HepG2 (cell line): ENCODE data around the gene UBXN2A. TPM values are rescaled to one million over a fixed set of nuclear protein-coding genes. Genes with fewer than 3 reads are reported as not detected.
A peak's percentile ranks its signal among the peaks of the same experiment; 100 is the strongest.

ENCODE experiments used
- FLYWCH1 ChIP-seq: sonication (generic); formaldehyde crosslinking; IDR thresholded peaks from 2 replicates; pipeline ENCODE4 v1.8.1; 2023; ENCODE audit warnings: mild to moderate bottlenecking, missing genetic modification reagents
- FOXA1 ChIP-seq, 2 experiments: fragments of 450-650 bp in 1 of 2; sonication (generic) in 1 of 2; formaldehyde crosslinking in 1 of 2; IDR thresholded peaks; 2 replicates each; pipeline versions ENCODE4 v1.4.0 to v1.6.1; 2016 to 2020; ENCODE audit warnings: missing genetic modification reagents in 1 of 2
- MATR3 ChIP-seq: sonication (generic); formaldehyde crosslinking; IDR thresholded peaks from 2 replicates; pipeline ENCODE4 v1.4.0; 2020; ENCODE audit warnings: missing genetic modification reagents
- MYC ChIP-seq: sonication (generic); formaldehyde crosslinking; IDR thresholded peaks from 2 replicates; pipeline ENCODE4 v1.9.0; 2021; ENCODE audit warnings: missing genetic modification reagents, borderline replicate concordance
- NFAT5 ChIP-seq: sonication (generic); formaldehyde crosslinking; IDR thresholded peaks from 2 replicates; pipeline ENCODE4 v1.4.0; 2020; ENCODE audit warnings: missing genetic modification reagents
- ONECUT2 ChIP-seq: sonication (generic); formaldehyde crosslinking; IDR thresholded peaks from 2 replicates; pipeline ENCODE4 v1.4.0; 2020; ENCODE audit warnings: missing genetic modification reagents
- PITX1 ChIP-seq: sonication (generic); formaldehyde crosslinking; IDR thresholded peaks from 2 replicates; pipeline ENCODE4 v1.5.1; 2020; ENCODE audit warnings: mild to moderate bottlenecking, missing genetic modification reagents
- POGZ ChIP-seq: sonication (generic); formaldehyde crosslinking; IDR thresholded peaks from 2 replicates; pipeline ENCODE4 v1.4.0; 2020; ENCODE audit warnings: mild to moderate bottlenecking, missing genetic modification reagents
- TFE3 ChIP-seq: IDR thresholded peaks from 2 replicates; pipeline ENCODE4 v1.6.1; 2016
- THAP11 ChIP-seq: IDR thresholded peaks from 2 replicates; pipeline ENCODE4 v1.6.1; 2016; ENCODE audit warnings: missing biosample characterization, missing genetic modification reagents
- THYN1 ChIP-seq: sonication (generic); formaldehyde crosslinking; IDR thresholded peaks from 2 replicates; pipeline ENCODE4 v1.8.1; 2023; ENCODE audit warnings: low read depth, mild to moderate bottlenecking, moderate library complexity, missing genetic modification reagents, borderline replicate concordance
- ZHX1 ChIP-seq: sonication (generic); formaldehyde crosslinking; IDR thresholded peaks from 2 replicates; pipeline ENCODE4 v1.8.1; 2022; ENCODE audit warnings: low read depth, mild to moderate bottlenecking, missing genetic modification reagents
- ZNF512 ChIP-seq: sonication (generic); formaldehyde crosslinking; IDR thresholded peaks from 2 replicates; pipeline ENCODE4 v1.4.0; 2020; ENCODE audit warnings: mild to moderate bottlenecking, missing genetic modification reagents
- ZNF530 ChIP-seq: sonication (generic); formaldehyde crosslinking; IDR thresholded peaks from 2 replicates; pipeline ENCODE4 v1.5.0; 2020; ENCODE audit warnings: low read depth, mild to moderate bottlenecking, missing genetic modification reagents
- ZNF749 ChIP-seq: sonication (generic); formaldehyde crosslinking; IDR thresholded peaks from 2 replicates; pipeline ENCODE4 v1.8.0; 2022; ENCODE audit warnings: mild to moderate bottlenecking, missing genetic modification reagents, moderate library complexity, borderline replicate concordance
- polyA plus RNA-seq, 8 experiments: library from polyadenylated mRNA; depleted of rRNA in 3 of 8; stranded (reverse) in 7 of 8; unstranded in 1 of 8; fragments of >200 nt; fragmentation: Illumina TruSeq in 4 of 8; extraction: Trizol in 4 of 8; gene quantifications; 2 replicates each; pipeline versions ENCODE4 v1.2.1 to v1.2.3, GENCODE V29; 2011 to 2016; ENCODE audit warnings: low read depth in 4 of 8, missing spikeins in 1 of 8, mixed read lengths in 1 of 8; ENCODE audit not compliant: insufficient read depth in 1 of 8
- total RNA-seq, 5 experiments: library from RNA; depleted of rRNA; stranded (reverse); fragments of >200 nt; fragmentation: Illumina TruSeq; extraction: Trizol; gene quantifications; 2 replicates each; pipeline ENCODE4 v1.2.3, GENCODE V29; 2016; ENCODE audit warnings: low read depth in 1 of 5

The UBXN2A gene
- total and polyA plus RNA-seq, 2 of the 13 experiments (the other 11 are each of a cell fraction or from before 2014, with no cell fraction given): 8.3 to 20.9 TPM

- TF ChIP-seq ZHX1: 0 out of 2 replicates have a peak, but pooled peaks have one; percentile 27
- no peak for TF ChIP-seq MYC (CRISPR knock-in tag)
- 0 out of 2 replicates have a peak, but pooled peaks have one; percentile 40 for TF ChIP-seq FLYWCH1 (CRISPR knock-in tag)
- TF ChIP-seq ONECUT2: no peak
- no peak for TF ChIP-seq TFE3 (CRISPR knock-in tag)
- no peak for TF ChIP-seq THYN1 (CRISPR knock-in tag)
- no peak for TF ChIP-seq FOXA1 (IDR thresholded peaks at IDR 0.05)
- TF ChIP-seq FOXA1 (CRISPR knock-in tag; IDR thresholded peaks at IDR 0.05): no peak
- no peak for TF ChIP-seq ZNF530 (CRISPR knock-in tag)
- no peak for TF ChIP-seq THAP11
- TF ChIP-seq POGZ (CRISPR knock-in tag): no peak
- TF ChIP-seq NFAT5 (CRISPR knock-in tag): no peak
- TF ChIP-seq ZNF512 (CRISPR knock-in tag): no peak
- TF ChIP-seq MATR3 (CRISPR knock-in tag): no peak
- TF ChIP-seq PITX1 (CRISPR knock-in tag): no peak
- TF ChIP-seq ZNF749 (CRISPR knock-in tag): 0 out of 2 replicates have a peak, but pooled peaks have one; percentile 60
Measured at GRCh38 chr2:24008672-24009366, 68.6 kb downstream of the UBXN2A start (continued).
